Measurements from ENCODE around the gene SPAG7. TPM values are rescaled to one million over a fixed set of nuclear protein-coding genes. Genes with fewer than 3 reads are reported as not detected.
A peak's percentile ranks its signal among the peaks of the same experiment; 100 is the strongest.

Gene SPAG7
- total and polyA plus RNA-seq, 2 of the 8 experiments (the other 6 are each of a cell fraction or from before 2014, with no cell fraction given): 74.2 to 81.9 TPM

DNA sequence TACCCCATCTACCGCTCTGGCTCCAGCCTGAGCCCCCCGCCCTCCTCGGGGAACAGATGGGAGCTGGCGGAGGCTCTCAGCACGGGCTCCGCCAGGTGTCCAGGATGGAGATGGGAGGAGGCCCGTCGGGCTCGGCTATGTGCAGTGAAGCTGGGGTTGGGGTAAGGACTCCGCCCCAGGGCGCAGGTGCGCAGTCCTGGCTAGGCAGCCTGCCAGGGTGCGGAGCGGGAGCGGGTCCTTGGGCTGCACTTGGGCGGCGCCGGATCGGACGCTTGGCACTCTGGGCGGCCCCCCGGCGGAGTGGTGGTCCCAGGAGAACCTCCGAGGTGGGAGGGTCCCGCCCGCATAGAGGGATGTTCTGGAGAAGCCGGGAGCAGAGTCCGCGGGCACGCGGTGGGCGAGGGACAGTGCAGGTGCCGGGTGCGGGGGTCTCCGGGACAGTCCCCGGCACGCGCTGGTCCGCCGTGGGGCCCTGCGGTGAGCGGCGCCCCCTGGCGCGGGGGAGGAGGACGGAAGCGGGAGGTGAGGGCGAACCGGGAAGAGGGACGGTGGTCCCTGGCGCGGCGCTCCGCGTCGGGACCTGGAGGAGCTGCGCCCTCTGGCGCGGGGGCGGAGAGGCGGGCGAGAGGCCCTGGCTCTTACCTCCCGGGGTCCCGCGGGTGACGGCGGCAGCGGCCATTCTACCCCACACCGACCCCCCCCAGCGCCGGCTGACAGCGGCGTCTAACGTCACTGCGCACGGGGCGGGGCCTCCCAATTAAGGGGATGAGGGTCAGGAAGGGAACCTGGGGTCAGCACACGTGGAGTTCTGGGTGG lies 19.5 kb upstream of the SPAG7 start, which contains the start of gene CAMTA2:
Gene CAMTA2, minus strand, starts transcription at position 725 of the 816 bp plus-strand sequence. CDS start 1,453 bp downstream, outside the sequence.
- Histone ChIP-seq H3K9ac (replicated peaks in 1 of 4; ENCODE audit: extremely low read depth in 1 of 4, low read depth in 3 of 4, low read length in 3 of 4) (peak within 1 kb of the TSS in 3 of 4 experiments; percentile 20 to 36 (median 20); a peak in 3 of 7 replicates), H2AFZ (ENCODE audit: low read length) (peak within 1 kb of the TSS; percentile 48; the same call in 1 of the 2 replicates), H3K4me3 (ENCODE audit: extremely low read depth in 1 of 4, insufficient read depth in 2 of 4, low read depth in 3 of 4, low read length in 4 of 4) (peak within 1 kb of the TSS; percentile 59 to 85 (median 66)), H2BK12ac (ENCODE audit: low read depth, low read length) (no peak within 1 kb of the TSS), H2BK15ac (ENCODE audit: low read length) (0 out of 2 replicates have a peak within 1 kb of the TSS, but pooled peaks have one; percentile 46), H3K4me2 (ENCODE audit: insufficient read depth in 1 of 2, low read depth in 2 of 2, low read length in 2 of 2) (peak within 1 kb of the TSS; percentile 82 to 96), H2BK120ac (replicated peaks; ENCODE audit: low read depth, low read length) (no peak within 1 kb of the TSS), H3K36me3 (ENCODE audit: control insufficient read depth in 2 of 4, insufficient read depth in 4 of 4, low read length in 3 of 4) (no peaks in the 10 kb centered on the region), H2BK5ac (ENCODE audit: low read depth, low read length) (no peak within 1 kb of the TSS; the same call in 1 of the 2 replicates), H4K5ac (ENCODE audit: insufficient read length, low read depth, low read length) (peak within 1 kb of the TSS; percentile 38), H4K91ac (replicated peaks; ENCODE audit: insufficient read length, low read length) (no peak within 1 kb of the TSS), H3K56ac (replicated peaks; ENCODE audit: insufficient read length, low read depth, low read length) (peak within 1 kb of the TSS; percentile 17), H3K23ac (ENCODE audit: insufficient read length) (no peak within 1 kb of the TSS), H4K20me1 (replicated peaks in 1 of 2; ENCODE audit: control insufficient read depth in 1 of 2, insufficient read depth in 2 of 2, low read length in 2 of 2) (no peaks in the 10 kb centered on the region), H3K4me1 (replicated peaks in 1 of 4; ENCODE audit: control insufficient read depth in 3 of 4, insufficient read depth in 4 of 4, low read length in 3 of 4) (peaks cover 0 to 7% (median 4%) of the 10 kb centered on the region in 4 experiments; a peak in 5 of 7 replicates), H2BK20ac (ENCODE audit: low read length) (no peak within 1 kb of the TSS), H3K27me3 (replicated peaks in 1 of 4; ENCODE audit: control insufficient read depth in 3 of 4, extremely low read depth in 1 of 4, insufficient read depth in 3 of 4, low read length in 3 of 4) (peaks cover 0 to 11% (median 9%) of the 10 kb centered on the region in 4 experiments; a peak in 6 of 7 replicates), H3K4ac (replicated peaks; ENCODE audit: insufficient read length, low read depth, low read length) (no peak within 1 kb of the TSS), H3K23me2 (ENCODE audit: low read depth, low read length) (peaks cover 8% of the 10 kb centered on the region; the same call in 1 of the 2 replicates), H3K14ac (ENCODE audit: insufficient read length) (no peak within 1 kb of the TSS), H3K18ac (ENCODE audit: extremely low read depth, low read length) (peak within 1 kb of the TSS; percentile 60), H3K27ac (ENCODE audit: low read depth, low read length) (no peak within 1 kb of the TSS), H2AK5ac (ENCODE audit: low read depth, low read length) (no peak within 1 kb of the TSS), H3K79me1 (ENCODE audit: low read depth, low read length) (no peaks in the 10 kb centered on the region), H4K8ac (ENCODE audit: extremely low read depth, insufficient read depth, low read length) (peak within 1 kb of the TSS; percentile 41; the same call in 1 of the 2 replicates), H3K79me2 (ENCODE audit: control insufficient read depth in 1 of 2, insufficient read depth in 2 of 2, low read length in 2 of 2) (no peaks in the 10 kb centered on the region), H3K9me3 (ENCODE audit: insufficient read depth in 2 of 2, low read depth in 1 of 2, low read length in 1 of 2) (no peaks in the 10 kb centered on the region)
- DNase-seq (ENCODE audit: low read depth in 1 of 2, low spot score in 2 of 2) (peak in 1 of 2 experiments; percentile 93), FAIRE-seq (no peak)
- WGBS, 2 experiments (ENCODE audit: extremely low coverage in 1 of 2, insufficient coverage in 1 of 2, insufficient read length in 1 of 2, insufficient replicate concordance in 2 of 2, low coverage in 1 of 2, low lambda C conversion rate in 2 of 2, missing lambda C conversion rate in 1 of 2): 2% methylated on average over 74 of the region's 78 CpGs; no CpG with 5 or more reads in 1 of the 2 experiments
- CTCF ChIA-PET (ENCODE audit: partially characterized antibody): interaction anchor here (0.6 to 6.4 kb wide), 16 partner anchors 8 to 157 kb away, joined by 3 to 43 read pairs (median 4); partner anchors contain the start of genes CHRNE, INCA1 and KIF1C
- POLR2A ChIA-PET (ENCODE audit: partially characterized antibody): interaction anchor here (0.9 to 10.7 kb wide), 13 partner anchors 9 to 87 kb away, joined by 3 to 128 read pairs (median 3); partner anchors contain the start of genes ENO3, INCA1, KIF1C and PFN1
- peak; percentile 41; the same call in 1 of the 2 replicates for TF ChIP-seq KDM1A (IDR thresholded peaks at IDR 0.05; ENCODE audit: borderline replicate concordance, low read length)
- TF ChIP-seq MAFK (IDR thresholded peaks at IDR 0.05; ENCODE audit: low read depth, low read length): no peak
- TF ChIP-seq KDM4A (IDR thresholded peaks at IDR 0.05; ENCODE audit: low read depth, low read length, severe bottlenecking): peak; percentile 95
- TF ChIP-seq SIX5 (IDR thresholded peaks at IDR 0.05; ENCODE audit: low read depth, low read length): no peak
- no peak for TF ChIP-seq FOSL1 (IDR thresholded peaks at IDR 0.05; ENCODE audit: insufficient read depth, low read depth, low read length)
- TF ChIP-seq BACH1 (IDR thresholded peaks at IDR 0.05; ENCODE audit: low read length): no peak; the same call in 1 of the 2 replicates
- TF ChIP-seq RBBP5 (IDR thresholded peaks at IDR 0.05; ENCODE audit: borderline replicate concordance, low read depth, low read length): 0 out of 2 replicates have a peak, but pooled peaks have one; percentile 19
- TF ChIP-seq EGR1 (IDR thresholded peaks at IDR 0.05; ENCODE audit: borderline replicate concordance, low read depth, low read length): no peak
- peak in 1 of 2 experiments; percentile 27; a peak in 1 of 4 replicates for TF ChIP-seq RAD21 (IDR thresholded peaks at IDR 0.05 in 1 of 2, conservative IDR thresholded peaks at IDR 0.05 in 1 of 2; ENCODE audit: low read depth in 2 of 2, low read length in 2 of 2)
- TF ChIP-seq CREB1 (IDR thresholded peaks at IDR 0.05): peak; percentile 84
